Neural cell (in vitro differentiated cells): Measurements from ENCODE around the gene B4GALT4. TPM values are rescaled to one million over a fixed set of nuclear protein-coding genes. Genes with fewer than 3 reads are reported as not detected.

Source experiments
- H2AFZ ChIP-seq: fragments of 200-600, 300-800 bp; sonication (generic), shearing (Covaris generic); 2 replicates; pipeline ENCODE4 v1.6.0; 2014; ENCODE audit warnings: low read depth, mild to moderate bottlenecking, antibody characterized with exemption, low read length, moderate library complexity
- H3F3A ChIP-seq: fragments of 200-600 bp; shearing (Covaris generic); 2 replicates; pipeline ENCODE4 v1.6.1; 2016; ENCODE audit warnings: mild to moderate bottlenecking, moderate library complexity, mixed read lengths, antibody characterized with exemption, low read length; ENCODE audit not compliant: insufficient read depth, poor library complexity, severe bottlenecking
- H3K27ac ChIP-seq: fragments of 200-600, 300-800 bp; sonication (generic), shearing (Covaris generic); 2 replicates; pipeline ENCODE4 v1.5.1; 2014; ENCODE audit warnings: mild to moderate bottlenecking, low read length, moderate library complexity
- H3K27me3 ChIP-seq: fragments of 300-800, 200-600 bp; sonication (generic), shearing (Covaris generic); 2 replicates; pipeline ENCODE4 v1.6.0; 2014; ENCODE audit warnings: mild to moderate bottlenecking, low read depth, low read length, moderate library complexity; ENCODE audit not compliant: insufficient read depth
- H3K36me3 ChIP-seq: fragments of 300-800, 200-600 bp; sonication (generic), shearing (Covaris generic); 2 replicates; pipeline ENCODE4 v1.5.1; 2014; ENCODE audit warnings: mild to moderate bottlenecking, antibody characterized with exemption, low read length, moderate library complexity; ENCODE audit not compliant: insufficient read depth
- H3K4me2 ChIP-seq: fragments of 300-800, 200-600 bp; sonication (generic), shearing (Covaris generic); 2 replicates; pipeline ENCODE4 v1.6.0; 2014; ENCODE audit warnings: mild to moderate bottlenecking, low read length
- H3K4me3 ChIP-seq: fragments of 300-800, 200-600 bp; sonication (generic), shearing (Covaris generic); 2 replicates; pipeline ENCODE4 v1.5.1; 2014; ENCODE audit warnings: mild to moderate bottlenecking, low read length, moderate library complexity
- H3K79me2 ChIP-seq: fragments of 200-600 bp; shearing (Covaris generic); replicated peaks from 2 replicates; pipeline ENCODE4 v1.6.0; 2014; ENCODE audit warnings: mild to moderate bottlenecking, low read length, moderate library complexity; ENCODE audit not compliant: insufficient read depth
- H3K9ac ChIP-seq: fragments of 300-800, 200-600 bp; sonication (generic), shearing (Covaris generic); 2 replicates; pipeline ENCODE4 v1.6.1; 2016; ENCODE audit warnings: mild to moderate bottlenecking, low read length, mixed read lengths
- H3K9me2 ChIP-seq: fragments of 200-600 bp; shearing (Covaris generic); 2 replicates; pipeline ENCODE4 v1.6.1; 2016; ENCODE audit warnings: mild to moderate bottlenecking, low read length, mixed read lengths; ENCODE audit not compliant: insufficient read depth
- H3K9me3 ChIP-seq: fragments of 200-600, 300-800 bp; sonication (generic), shearing (Covaris generic); 2 replicates; pipeline ENCODE4 v1.6.1; 2016; ENCODE audit warnings: mild to moderate bottlenecking, mixed run types, low read length, moderate library complexity, mixed read lengths
- H4K20me1 ChIP-seq: fragments of 200-600 bp; shearing (Covaris generic); 2 replicates; pipeline ENCODE4 v1.6.1; 2016; ENCODE audit warnings: mild to moderate bottlenecking, mixed run types; ENCODE audit not compliant: insufficient read depth
- CTCF ChIP-seq: fragments of 450-650 bp; IDR thresholded peaks from 2 replicates; pipeline ENCODE4 v1.5.1; 2014; ENCODE audit warnings: antibody characterized with exemption, mild to moderate bottlenecking, moderate library complexity; ENCODE audit not compliant: poor library complexity, severe bottlenecking
- EP300 ChIP-seq: fragments of 450-650 bp; conservative IDR thresholded peaks from 2 replicates; pipeline ENCODE4 v1.6.1; 2014; ENCODE audit warnings: antibody characterized with exemption, mild to moderate bottlenecking, moderate library complexity; ENCODE audit not compliant: poor library complexity, severe bottlenecking
- EZH2 ChIP-seq: fragments of 200-600, 300-800 bp; shearing (Covaris generic), sonication (generic); IDR thresholded peaks from 2 replicates; pipeline ENCODE4 v1.6.1; 2014; ENCODE audit warnings: antibody characterized with exemption, low read length, borderline replicate concordance, mild to moderate bottlenecking; ENCODE audit not compliant: insufficient read depth, poor library complexity, severe bottlenecking
- MXI1 ChIP-seq: fragments of 450-650 bp; conservative IDR thresholded peaks from 2 replicates; pipeline ENCODE4 v1.6.1; 2014; ENCODE audit warnings: antibody characterized with exemption, mild to moderate bottlenecking; ENCODE audit not compliant: poor library complexity, severe bottlenecking
- POLR2AphosphoS5 ChIP-seq: IDR thresholded peaks from 2 replicates; pipeline ENCODE4 v1.6.1; 2012
- RAD21 ChIP-seq: fragments of 450-650 bp; conservative IDR thresholded peaks from 2 replicates; pipeline ENCODE4 v1.6.1; 2014; ENCODE audit warnings: antibody characterized with exemption, mild to moderate bottlenecking, moderate library complexity
- REST ChIP-seq: IDR thresholded peaks from 2 replicates; pipeline ENCODE4 v1.6.1; 2012; ENCODE audit warnings: borderline replicate concordance
- SMC3 ChIP-seq: fragments of 450-650 bp; conservative IDR thresholded peaks from 2 replicates; pipeline ENCODE4 v1.6.1; 2014; ENCODE audit warnings: antibody characterized with exemption, mild to moderate bottlenecking, moderate library complexity; ENCODE audit not compliant: poor library complexity
- TAF1 ChIP-seq: IDR thresholded peaks from 2 replicates; pipeline ENCODE4 v1.6.1; 2012; ENCODE audit warnings: low read depth
- polyA plus RNA-seq: library from polyadenylated mRNA; depleted of rRNA; stranded (reverse); fragments of >200 nt; gene quantifications from 2 replicates; pipeline ENCODE4 v1.2.3, GENCODE V29; 2014

The B4GALT4 gene
- polyA plus RNA-seq, 1 donor from 2014 or later: 11.8 TPM

DNA sequence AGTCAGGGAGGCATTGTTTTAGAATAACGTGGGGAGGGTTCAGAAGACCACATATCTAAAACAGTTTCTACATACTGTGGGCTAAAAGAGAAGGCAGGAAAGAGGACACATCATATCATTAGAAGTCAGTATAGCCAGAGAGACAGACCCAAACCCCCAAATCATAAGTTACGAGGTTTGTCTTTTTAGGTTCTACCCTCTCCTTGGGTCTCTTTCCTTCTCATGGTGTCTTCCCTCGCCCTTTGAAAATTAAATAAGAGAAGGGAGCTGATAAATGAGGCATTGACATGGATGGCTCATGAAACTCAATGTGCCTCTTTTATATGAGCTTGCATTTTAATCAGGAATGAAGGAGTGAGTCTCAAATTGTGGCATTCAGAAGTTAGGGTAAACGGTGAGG is 63.9 kb downstream of the B4GALT4 start:
- Histone ChIP-seq H3K4me3 (no peak overlapping the region), H3K9me3 (no peaks in the 10 kb centered on the region), H3F3A (no peaks in the 10 kb centered on the region), H3K36me3 (no peaks in the 10 kb centered on the region), H3K4me2 (no peak overlapping the region), H3K9me2 (no peaks in the 10 kb centered on the region), H4K20me1 (peaks cover 3% of the 10 kb centered on the region), H3K9ac (no peak overlapping the region), H3K79me2 (no peaks in the 10 kb centered on the region), H3K27me3 (no peaks in the 10 kb centered on the region), H3K27ac (no peak overlapping the region), H2AFZ (no peak overlapping the region)
- no peak for TF ChIP-seq SMC3
- no peak for TF ChIP-seq EP300
- no peak for TF ChIP-seq TAF1
- TF ChIP-seq POLR2AphosphoS5: no peak
- TF ChIP-seq REST: no peak
- TF ChIP-seq MXI1: no peak
- TF ChIP-seq RAD21: no peak
- TF ChIP-seq CTCF: no peak
- TF ChIP-seq EZH2: no peak

DNA sequence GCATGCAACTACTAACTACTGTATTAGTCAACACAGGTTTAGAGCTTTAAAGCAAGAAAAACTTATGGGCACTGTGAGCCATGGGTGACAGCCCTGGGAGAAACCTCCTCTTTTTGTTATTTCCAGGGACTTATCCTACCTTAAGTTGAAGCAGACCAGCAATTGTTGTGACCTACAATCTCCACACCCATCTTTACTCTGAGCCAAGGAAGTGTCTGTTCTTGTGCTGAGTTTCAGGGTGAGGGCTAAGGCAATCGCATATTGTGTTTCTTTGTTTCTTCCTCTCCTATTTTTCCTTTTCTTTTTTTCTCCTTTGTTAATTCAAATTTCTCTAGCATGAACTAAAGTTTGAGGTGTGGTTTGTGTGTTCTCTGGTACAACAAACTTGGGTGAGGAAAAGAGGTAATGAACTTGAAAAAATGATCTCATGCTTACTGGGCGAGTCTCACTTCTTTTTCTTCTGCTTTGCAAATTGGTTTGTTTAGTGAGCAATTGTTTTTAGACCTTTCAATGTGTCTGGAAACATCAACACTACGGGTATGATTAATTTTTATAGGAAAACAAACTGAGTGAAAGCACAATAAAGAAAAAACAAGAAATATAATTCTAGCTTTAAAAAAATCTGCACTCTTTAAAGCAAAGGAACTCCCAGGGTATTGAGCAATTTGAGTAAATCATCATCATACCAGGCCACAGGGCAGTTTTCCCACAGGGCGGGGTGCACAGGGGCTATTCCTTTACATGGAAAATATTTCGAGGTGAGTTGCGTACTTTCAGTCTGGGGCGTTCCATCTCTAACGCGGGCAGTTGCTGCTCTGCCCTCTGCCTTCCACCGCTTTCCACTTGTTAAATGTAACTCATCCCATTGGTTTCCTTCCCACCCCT is 64.6 kb downstream of the B4GALT4 start:
- H3F3A ChIP-seq: no peaks in the 10 kb centered on the region
- H3K27ac ChIP-seq: no peak overlapping the region
- H3K4me2 ChIP-seq: no peak overlapping the region
- TF ChIP-seq REST (no peak), CTCF (no peak), MXI1 (no peak), RAD21 (no peak), EZH2 (no peak), SMC3 (no peak), TAF1 (no peak), POLR2AphosphoS5 (no peak), EP300 (no peak)
- no peaks in the 10 kb centered on the region for H3K79me2 ChIP-seq
- no peak overlapping the region for H2AFZ ChIP-seq
- H4K20me1 ChIP-seq: peaks cover 3% of the 10 kb centered on the region
- H3K4me3 ChIP-seq: no peak overlapping the region
- H3K9ac ChIP-seq: no peak overlapping the region
- no peaks in the 10 kb centered on the region for H3K27me3 ChIP-seq
- H3K9me2 ChIP-seq: no peaks in the 10 kb centered on the region
- no peaks in the 10 kb centered on the region for H3K9me3 ChIP-seq
- no peaks in the 10 kb centered on the region for H3K36me3 ChIP-seq
